ENCODE results near the gene CST9.

Gene CST9

GRCh38 chr20:23605867-23606651 lies at the start of gene CST9:
Gene CST9 (minus strand): TSS chr20:23605917. CDS start chr20:23605864, 53 bp downstream.
- in situ Hi-C loops (cut with MboI; ENCODE audit: low sequenced_read_pairs) = no loop called here

DNA sequence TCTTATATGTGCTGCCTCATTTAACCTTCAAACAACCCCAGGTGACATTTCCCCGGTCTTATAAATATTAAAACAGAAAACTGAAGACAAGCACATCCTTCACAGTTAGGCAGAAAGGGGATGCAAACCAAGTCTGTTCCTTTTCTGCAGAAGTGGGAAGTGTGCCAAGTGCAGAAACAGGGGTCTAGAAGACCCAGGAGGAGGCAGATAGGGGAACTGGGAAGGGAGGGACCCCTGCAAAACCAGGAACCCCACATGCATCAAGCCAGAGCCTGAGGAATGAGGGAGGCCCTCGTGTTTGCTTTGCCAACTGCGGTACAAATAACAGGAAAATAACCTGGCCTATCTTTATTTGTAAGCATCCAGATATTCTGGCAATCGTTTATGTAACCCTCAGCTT lies 49.0 kb upstream of the CST9 start:
- in situ Hi-C loops (cut with MboI; ENCODE audit: low sequenced_read_pairs) = no loop called here

DNA sequence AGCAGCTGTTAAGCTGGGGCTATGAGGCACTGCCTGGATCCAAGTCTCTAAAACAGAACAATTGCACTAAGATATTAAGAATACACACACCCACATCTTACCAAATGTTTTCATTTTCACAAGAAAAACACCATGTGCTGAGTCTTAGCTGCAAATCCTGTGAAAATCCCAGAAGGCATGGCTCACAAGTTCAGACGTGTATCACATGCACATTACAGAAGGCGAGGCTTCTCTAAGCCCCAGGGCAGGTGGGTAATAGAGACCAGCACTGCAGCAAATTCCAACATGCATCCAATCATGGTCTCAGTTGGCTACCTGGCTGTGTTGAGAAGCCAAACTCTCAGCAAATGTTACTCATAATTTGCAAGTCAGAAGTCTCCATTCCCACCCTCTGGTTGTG lies 48.3 kb upstream of the CST9 start:
- in situ Hi-C loops (cut with MboI; ENCODE audit: low sequenced_read_pairs) = no loop called here

DNA sequence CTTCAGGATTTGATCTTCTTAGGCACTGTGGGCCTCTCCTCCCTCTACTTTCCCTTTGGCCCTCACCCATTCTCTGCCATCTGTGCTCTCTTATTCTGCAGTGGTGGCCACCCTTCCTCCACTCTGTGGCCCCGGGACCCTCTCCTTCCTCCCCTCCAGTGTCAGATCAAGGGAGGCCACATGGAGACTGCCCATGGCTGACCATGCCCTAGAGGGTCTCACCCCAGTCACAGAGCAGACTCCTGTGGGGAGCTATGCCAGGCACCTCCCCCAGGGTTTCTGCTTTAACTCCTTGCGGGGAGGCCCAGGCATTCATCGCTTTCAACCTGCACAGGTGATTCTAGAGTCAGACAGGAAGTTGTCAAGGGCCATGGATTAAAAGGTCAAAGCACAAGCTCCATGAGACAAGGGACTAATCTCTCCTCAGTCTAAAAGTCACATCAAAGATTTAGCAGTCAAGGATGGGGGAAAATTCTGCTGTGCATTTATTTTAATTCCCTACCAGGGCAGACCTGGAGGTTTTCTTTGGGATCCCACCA lies 47.8 kb upstream of the CST9 start:
- in situ Hi-C loops (cut with MboI; ENCODE audit: low sequenced_read_pairs) = no loop called here

DNA sequence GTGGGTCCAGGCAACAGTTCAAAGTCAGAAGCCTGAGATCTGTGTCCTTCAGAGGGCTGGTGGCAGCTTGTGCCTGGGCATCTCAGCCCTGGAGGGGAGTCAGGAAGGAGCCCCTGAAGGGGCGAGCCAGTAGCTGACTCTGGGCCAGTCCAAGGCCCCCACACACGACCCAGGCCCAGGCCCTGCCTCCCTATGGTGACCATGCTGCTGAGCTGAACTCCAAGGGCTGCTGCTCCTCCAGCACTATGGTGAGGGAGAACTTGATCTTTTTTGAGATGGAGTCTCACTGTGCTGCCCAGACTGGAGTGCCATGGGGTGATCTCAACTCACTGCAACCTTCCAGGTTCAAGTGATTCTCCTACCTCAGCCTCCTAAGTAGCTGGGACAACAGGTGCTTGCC lies 47.2 kb upstream of the CST9 start:
- in situ Hi-C loops (cut with MboI; ENCODE audit: low sequenced_read_pairs) = no loop called here

- in situ Hi-C loops (cut with MboI; ENCODE audit: low sequenced_read_pairs) = no loop called here
Observed at GRCh38 chr20:23652371-23652770, 46.7 kb upstream of the CST9 start.

DNA sequence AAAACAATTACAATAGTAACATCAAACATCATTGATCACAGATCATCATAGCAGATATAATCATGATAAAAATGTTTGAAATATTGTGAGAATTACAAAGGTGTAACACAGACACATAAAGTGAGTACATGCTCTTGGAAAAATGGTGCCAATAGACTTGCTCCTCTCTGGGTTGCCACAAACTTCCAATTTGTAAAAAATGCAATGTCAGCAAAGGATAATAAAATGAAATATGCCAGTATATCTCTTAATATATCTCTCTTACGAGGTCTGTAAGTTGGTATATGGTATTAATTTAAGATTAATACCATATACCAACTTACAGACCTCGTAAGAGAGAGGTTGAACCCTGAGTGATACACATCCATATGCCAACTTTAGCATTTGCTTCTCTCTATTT lies 45.4 kb upstream of the CST9 start:
- in situ Hi-C loops (cut with MboI; ENCODE audit: low sequenced_read_pairs) = no loop called here

GRCh38 chr20:23649830-23650417 lies 44.2 kb upstream of the CST9 start:
- in situ Hi-C loops (cut with MboI; ENCODE audit: low sequenced_read_pairs) = no loop called here

DNA sequence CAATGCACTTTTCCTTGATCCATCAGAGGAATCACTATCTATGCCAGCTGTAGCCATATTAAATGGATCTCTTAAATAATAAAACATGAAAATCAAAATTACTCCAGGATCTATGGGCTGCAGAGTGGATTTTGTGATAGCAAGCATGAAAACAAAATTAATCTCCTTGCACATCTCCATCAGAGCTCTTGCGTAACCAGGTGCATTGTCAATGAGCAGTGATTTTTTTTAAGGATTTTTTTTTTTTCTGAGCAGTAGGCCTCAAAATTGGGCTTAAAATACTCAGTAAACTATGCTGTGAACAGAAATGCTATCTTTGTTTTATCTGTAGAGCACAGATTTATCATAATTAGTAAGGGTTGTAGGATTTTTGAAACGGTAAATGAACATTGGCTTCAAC lies 43.5 kb upstream of the CST9 start:
- in situ Hi-C loops (cut with MboI; ENCODE audit: low sequenced_read_pairs) = no loop called here

DNA sequence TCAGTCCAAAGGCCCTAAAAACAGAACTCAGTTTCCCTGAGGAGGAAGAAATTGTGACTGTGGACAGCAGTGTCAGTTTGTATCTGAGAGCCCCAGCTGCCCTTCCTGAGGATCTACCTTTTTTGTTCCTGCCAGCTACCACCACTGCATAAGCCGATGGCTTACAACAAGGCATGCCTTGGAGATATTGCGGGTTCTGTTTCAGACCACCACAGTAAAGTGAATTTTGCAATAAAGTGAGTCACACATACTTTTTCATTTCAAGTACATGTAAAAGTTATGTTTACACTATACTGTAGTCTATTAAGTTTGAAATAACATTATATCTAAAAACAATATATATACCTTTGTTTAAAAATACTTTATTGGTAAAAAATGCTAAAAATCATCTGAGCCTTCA lies 41.6 kb upstream of the CST9 start:
- in situ Hi-C loops (cut with MboI; ENCODE audit: low sequenced_read_pairs) = no loop called here

- in situ Hi-C loops (cut with MboI; ENCODE audit: low sequenced_read_pairs) = no loop called here
Observed at GRCh38 chr20:23646106-23646873, 40.6 kb upstream of the CST9 start.

GRCh38 chr20:23645575-23645974 lies 39.9 kb upstream of the CST9 start:
- in situ Hi-C loops (cut with MboI; ENCODE audit: low sequenced_read_pairs) = no loop called here

- in situ Hi-C loops (cut with MboI; ENCODE audit: low sequenced_read_pairs) = no loop called here
Observed at GRCh38 chr20:23644164-23644563, 38.4 kb upstream of the CST9 start.

- in situ Hi-C loops (cut with MboI; ENCODE audit: low sequenced_read_pairs) = no loop called here
Observed at GRCh38 chr20:23643659-23644058, 37.9 kb upstream of the CST9 start.

- in situ Hi-C loops (cut with MboI; ENCODE audit: low sequenced_read_pairs) = no loop called here
Observed at GRCh38 chr20:23641936-23642751, 36.4 kb upstream of the CST9 start.

DNA sequence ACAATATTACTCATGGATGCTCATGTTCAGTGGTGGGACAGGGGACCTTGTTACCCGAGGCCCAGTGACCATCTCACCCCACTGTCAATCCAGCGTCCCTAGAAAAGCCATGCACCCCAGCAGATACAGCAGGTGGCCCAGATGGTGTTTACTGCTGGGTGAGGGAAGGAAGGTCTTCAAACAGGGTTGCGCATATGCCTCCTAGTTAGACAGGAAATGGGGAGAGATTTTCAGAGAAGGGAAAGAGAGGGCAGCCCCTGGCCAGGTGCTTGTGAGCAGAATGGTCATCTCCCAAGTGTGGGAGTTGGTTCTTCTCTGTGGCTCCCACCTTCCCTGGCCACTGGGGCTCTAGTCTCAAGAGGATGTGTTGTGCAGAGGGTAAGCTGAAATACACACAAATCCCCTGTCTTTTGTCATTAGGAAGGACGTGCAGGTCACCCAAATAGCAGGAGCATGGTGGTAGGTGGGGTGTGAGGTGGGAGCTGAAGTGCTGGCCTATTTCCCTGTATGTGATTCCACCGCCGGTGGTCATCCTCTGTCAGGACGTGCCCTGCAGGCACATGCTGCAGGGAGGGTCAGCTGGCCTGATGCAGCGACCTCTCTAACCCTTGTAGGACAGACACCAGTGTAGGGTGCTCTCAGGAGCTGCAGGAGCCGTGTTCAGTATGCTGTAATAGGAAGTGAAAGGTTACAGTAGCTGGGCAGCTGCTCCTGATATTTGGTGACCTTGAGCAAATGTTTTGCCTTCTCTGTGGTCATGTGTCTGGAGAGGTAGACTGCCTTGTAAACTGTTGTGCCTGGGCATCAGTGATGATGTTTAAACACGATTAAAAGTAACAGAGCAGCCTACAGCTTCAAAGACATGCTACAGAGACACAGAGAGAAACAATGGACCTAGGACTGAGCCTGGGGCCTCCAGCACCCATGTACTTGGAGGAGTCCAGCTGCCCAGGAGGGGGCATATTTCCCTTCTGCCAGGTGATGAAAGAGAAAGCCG lies 35.3 kb upstream of the CST9 start:
- in situ Hi-C loops (cut with MboI; ENCODE audit: low sequenced_read_pairs) = no loop called here

DNA sequence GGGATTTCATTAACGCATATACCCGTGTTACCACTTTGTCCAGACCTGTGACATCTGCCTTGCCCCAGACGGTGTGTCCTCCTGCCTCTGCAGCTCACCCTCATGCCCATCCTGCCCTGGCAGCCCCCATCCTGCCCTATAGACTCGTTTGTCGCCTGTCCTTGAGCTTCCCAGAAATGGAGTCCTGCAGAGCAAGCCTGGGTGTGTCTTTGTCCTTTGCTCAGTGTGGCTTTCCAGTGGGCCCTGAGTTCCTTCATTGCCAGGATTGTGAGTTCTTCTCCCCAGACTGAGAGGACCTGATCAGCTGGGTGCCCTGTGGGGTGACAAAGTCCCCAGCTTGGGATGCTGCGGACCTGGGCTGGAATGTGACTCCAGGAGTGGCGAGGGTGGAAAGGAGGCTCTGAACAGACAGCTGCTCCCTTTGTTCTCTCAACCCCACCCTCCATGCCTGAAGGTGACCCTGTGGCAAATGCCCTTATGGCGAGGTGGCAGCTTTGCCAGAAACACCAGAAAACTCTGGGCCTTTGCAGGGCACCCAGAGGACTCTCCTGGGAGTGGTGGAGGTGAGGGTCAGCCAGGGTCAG lies 34.4 kb upstream of the CST9 start:
- in situ Hi-C loops (cut with MboI; ENCODE audit: low sequenced_read_pairs) = no loop called here

DNA sequence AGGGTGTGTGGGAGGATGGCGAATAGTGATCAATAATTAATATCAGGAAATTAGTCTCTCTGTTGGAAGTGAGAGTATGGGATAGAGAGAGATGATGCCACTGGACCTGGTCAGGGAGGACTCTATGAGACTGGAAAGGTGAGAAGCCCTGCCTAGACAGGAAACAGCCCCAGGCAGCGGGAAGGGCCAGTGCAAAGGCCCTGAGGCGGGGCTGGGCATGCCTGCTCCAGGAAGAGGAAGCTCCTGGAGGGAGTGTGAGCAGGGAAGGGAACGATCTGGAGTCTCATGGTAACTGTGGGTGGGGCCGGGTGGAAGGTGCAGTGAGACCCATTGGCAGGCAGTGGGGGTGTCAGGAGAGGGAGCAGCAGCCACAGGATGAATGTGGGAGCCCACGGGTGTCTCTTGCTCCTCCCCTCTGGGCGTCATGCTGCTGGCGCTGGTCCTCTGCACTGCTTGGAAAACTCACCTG lies 33.8 kb upstream of the CST9 start:
- in situ Hi-C loops (cut with MboI; ENCODE audit: low sequenced_read_pairs) = no loop called here

DNA sequence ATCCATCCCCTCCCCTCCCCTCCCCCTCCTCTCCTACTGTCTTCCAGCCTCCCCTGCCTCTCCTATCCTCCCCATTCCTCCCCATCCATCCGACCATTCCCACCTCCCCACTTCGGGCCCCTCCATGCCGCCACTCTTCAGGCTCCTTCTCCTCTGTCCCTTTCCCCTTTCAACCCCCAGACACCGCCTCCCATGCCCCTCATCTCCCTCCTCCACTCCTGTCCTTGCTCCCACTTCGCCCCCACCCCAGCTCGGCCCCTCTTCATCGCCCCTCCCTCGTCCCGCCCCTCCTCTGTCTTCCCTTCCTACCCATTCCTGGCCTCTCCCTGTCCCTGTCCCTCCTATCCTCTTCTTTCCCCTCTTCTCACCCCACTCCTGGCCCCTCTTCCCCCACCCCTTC lies 32.6 kb upstream of the CST9 start:
- in situ Hi-C loops (cut with MboI; ENCODE audit: low sequenced_read_pairs) = no loop called here

All from hTERT RPE-1 (cell line).